Endothelial cell of umbilical vein (primary cell): Measurements from ENCODE around the gene DUSP2. TPM values are rescaled to one million over a fixed set of nuclear protein-coding genes. Genes with fewer than 3 reads are reported as not detected.

Experiments
- BruUV-seq: library from RNA; stranded (reverse); fragments of 400-500 nt; replicated peaks from 2 replicates; lab custom pipeline; 2021; lab: Mats Ljungman, UMichigan
- CTCF ChIA-PET: fragments of 300-600, 350-600 bp; sonication (Branson Sonifier 250); formaldehyde crosslinking; loops from one replicate; lab custom pipeline; 2021; ENCODE audit warnings: antibody characterized with exemption, inconsistent platforms; lab: Charles Lee
- POLR2A ChIA-PET: fragments of 300-600, 350-600 bp; sonication (Branson Sonifier 250); formaldehyde crosslinking; loops from one replicate; lab custom pipeline; 2021; ENCODE audit warnings: antibody characterized with exemption, inconsistent platforms; lab: Charles Lee
- DNase-seq: peaks from one replicate; pipeline ENCODE4 v3.0.0-alpha.2; 2011; ENCODE audit warnings: low read depth, low spot score
- FAIRE-seq: peaks from 2 replicates; lab custom pipeline; 2011; peaks lifted over from hg19 to GRCh38; lab: Jason Lieb, UNC
- H2AFZ ChIP-seq: 2 replicates; pipeline ENCODE4 v1.6.0; 2012; ENCODE audit warnings: low read depth, low read length, control low read depth, inconsistent platforms
- H3K27ac ChIP-seq: 2 replicates; pipeline ENCODE4 v1.5.1; 2011; ENCODE audit warnings: low read depth, mild to moderate bottlenecking, control low read depth, low read length, moderate library complexity; ENCODE audit not compliant: insufficient read depth
- H3K27me3 ChIP-seq, 2 experiments: 2 replicates each; pipeline versions ENCODE4 v1.6.0 to v1.6.1; 2011; ENCODE audit warnings: low read length in 2 of 2, mixed read lengths in 1 of 2; ENCODE audit not compliant: control insufficient read depth in 2 of 2, insufficient read depth in 2 of 2
- H3K36me3 ChIP-seq, 2 experiments: 2 replicates in 1 of 2; 3 replicates in 1 of 2; pipeline ENCODE4 v1.5.1; 2011; ENCODE audit warnings: low read length in 2 of 2, mild to moderate bottlenecking in 1 of 2, moderate library complexity in 1 of 2; ENCODE audit not compliant: control insufficient read depth in 2 of 2, insufficient read depth in 2 of 2; ENCODE audit errors: extremely low read depth in 1 of 2
- H3K4me1 ChIP-seq: 3 replicates; pipeline ENCODE4 v1.5.1; 2011; ENCODE audit warnings: mild to moderate bottlenecking, low read length; ENCODE audit not compliant: control insufficient read depth, insufficient read depth; ENCODE audit errors: extremely low read depth
- H3K4me2 ChIP-seq: 2 replicates; pipeline ENCODE4 v1.6.1; 2011; ENCODE audit warnings: low read length, control low read depth, mixed read lengths; ENCODE audit not compliant: insufficient read depth
- H3K4me3 ChIP-seq, 3 experiments: fragments of 200-600 bp in 1 of 3; sonication (generic), shearing (Covaris generic) in 1 of 3; replicated peaks in 1 of 3; 2 replicates each; pipeline ENCODE4 v1.5.1; 2011 to 2016; ENCODE audit warnings: control low read depth in 3 of 3, low read length in 3 of 3, mild to moderate bottlenecking in 2 of 3, inconsistent platforms in 1 of 3, low read depth in 1 of 3, moderate library complexity in 1 of 3; ENCODE audit not compliant: insufficient read depth in 1 of 3
- H3K79me2 ChIP-seq: 2 replicates; pipeline ENCODE4 v1.6.0; 2012; ENCODE audit warnings: low read length, inconsistent platforms; ENCODE audit not compliant: control insufficient read depth, insufficient read depth
- H3K9ac ChIP-seq: replicated peaks from 2 replicates; pipeline ENCODE3; 2011; ENCODE audit warnings: low read length, control low read depth; ENCODE audit not compliant: insufficient read depth; ENCODE audit errors: extremely low read depth
- H3K9me1 ChIP-seq: replicated peaks from 3 replicates; pipeline ENCODE4 v1.6.0; 2011; ENCODE audit warnings: mild to moderate bottlenecking, low read length; ENCODE audit not compliant: control insufficient read depth, insufficient read depth; ENCODE audit errors: extremely low read depth
- H3K9me3 ChIP-seq: replicated peaks from 2 replicates; pipeline ENCODE4 v1.5.1; 2012; ENCODE audit warnings: low read length, inconsistent platforms; ENCODE audit not compliant: control insufficient read depth, insufficient read depth
- H4K20me1 ChIP-seq: replicated peaks from 2 replicates; pipeline ENCODE3; 2011; ENCODE audit warnings: mild to moderate bottlenecking, low read length; ENCODE audit not compliant: control insufficient read depth, insufficient read depth; ENCODE audit errors: extremely low read depth
- GATA2 ChIP-seq: IDR thresholded peaks from 2 replicates; pipeline ENCODE4 v1.7.0; 2011; ENCODE audit warnings: low read depth, mild to moderate bottlenecking, moderate library complexity, mixed read lengths, low read length; ENCODE audit not compliant: insufficient read length, insufficient read depth
- JUN ChIP-seq: IDR thresholded peaks from 2 replicates; pipeline ENCODE4 v1.6.1; 2011; ENCODE audit warnings: borderline replicate concordance, low read depth; ENCODE audit not compliant: insufficient read length, insufficient read depth
- MYC ChIP-seq: IDR thresholded peaks from one replicate; pipeline ENCODE4 v1.6.1; 2011; ENCODE audit warnings: mild to moderate bottlenecking, low read depth, low read length
- POLR2A ChIP-seq: IDR thresholded peaks from 2 replicates; pipeline ENCODE4 v1.6.1; 2012; ENCODE audit warnings: low read depth, mild to moderate bottlenecking, control low read depth, low read length
- dilution Hi-C: fragments of 300-500 bp; cut with MboI; formaldehyde crosslinking; loops from one replicate; pipeline ENCODE4 v1.15.0; 2019; ENCODE audit warnings: low sequenced_read_pairs; ENCODE audit not compliant: extremely low pct_ligation_motif_present
- intact Hi-C: fragments of 100-400 bp; cut with micrococcal nuclease; formaldehyde crosslinking; loops from one replicate; pipeline ENCODE4 v1.10.0; 2022
- polyA plus RNA-seq, 4 experiments: library from polyadenylated mRNA; depleted of rRNA in 3 of 4; stranded (reverse) in 3 of 4; unstranded in 1 of 4; fragments of >200 nt; gene quantifications; 2 replicates each; pipeline versions ENCODE4 v1.2.1 to v1.2.3, GENCODE V29; 2011 to 2012; ENCODE audit warnings: missing spikeins in 1 of 4
- total RNA-seq: library from RNA; stranded (reverse); gene quantifications from 2 replicates; pipeline ENCODE4 v1.2.3, GENCODE V29; 2021
- TF ChIP-seq, protein P1 (sequence below), 2 donors: IDR thresholded peaks; 1 replicate in 1 of 2; 2 replicates in 1 of 2; pipeline ENCODE4 v1.5.1; 2011; ENCODE audit warnings: low read length in 2 of 2, mild to moderate bottlenecking in 2 of 2, moderate library complexity in 2 of 2, control low read depth in 1 of 2, inconsistent platforms in 1 of 2, low read depth in 1 of 2; ENCODE audit not compliant: insufficient read depth in 1 of 2; ENCODE audit errors: extremely low read depth in 1 of 2

DUSP2 gene
- total and polyA plus RNA-seq, 2 donors (not counting 3 experiments of a cell fraction or from before 2014, with no cell fraction given) = 0.33 TPM

DNA sequence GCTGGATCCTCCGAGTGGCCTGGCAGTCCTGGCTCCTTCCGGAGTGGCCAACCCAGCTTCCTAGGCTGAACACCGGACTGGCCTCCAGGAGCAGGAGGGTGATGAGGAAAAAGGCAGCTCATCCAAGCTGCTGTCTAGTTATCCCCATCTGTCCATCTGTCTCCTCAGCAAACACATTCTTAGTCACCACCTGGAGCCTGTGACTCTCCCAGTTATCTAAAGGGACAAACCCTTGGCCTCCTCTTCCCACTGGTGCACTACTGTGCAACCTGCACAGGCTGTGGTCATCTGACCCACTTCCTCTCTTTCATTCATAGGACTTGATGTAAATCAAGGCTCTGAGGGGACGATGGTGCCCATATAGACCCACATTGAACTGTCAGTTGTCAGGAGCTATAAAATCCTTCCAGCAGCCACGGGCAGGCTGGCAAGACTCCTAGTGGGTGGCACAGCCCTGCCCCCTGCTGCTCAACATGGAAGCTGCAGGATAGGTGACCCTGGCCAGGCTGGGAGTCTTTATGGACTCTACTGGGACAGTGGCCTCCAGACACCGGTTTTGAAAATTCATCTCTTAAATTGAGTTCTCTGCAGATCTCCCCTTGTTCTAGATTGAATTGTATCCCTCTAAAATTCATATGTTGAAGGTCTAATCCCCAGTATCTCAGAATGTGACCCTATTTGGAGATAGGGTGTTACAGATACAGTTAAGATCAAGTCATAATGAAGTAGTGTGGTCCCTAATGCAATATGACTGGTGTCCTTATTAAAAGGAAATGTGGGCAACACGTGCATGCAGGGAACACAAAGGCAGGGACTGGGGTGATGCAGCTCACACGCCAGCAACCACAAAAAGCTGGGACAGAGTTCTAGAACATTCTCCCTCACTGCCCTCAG, 29.3 kb upstream of the DUSP2 start:
- Histone ChIP-seq H3K4me2 (no peak overlapping the region), H3K9me1 (no peaks in the 10 kb centered on the region), H3K9ac (no peak overlapping the region), H3K27me3 (no peaks in the 10 kb centered on the region), H3K27ac (no peak overlapping the region), H2AFZ (no peak overlapping the region), H3K9me3 (no peaks in the 10 kb centered on the region), H3K79me2 (no peaks in the 10 kb centered on the region), H3K36me3 (no peaks in the 10 kb centered on the region), H3K4me1 (no peaks in the 10 kb centered on the region), H3K4me3 (no peak overlapping the region), H4K20me1 (no peaks in the 10 kb centered on the region)
- DNase-seq = peak; percentile 65
- no TSS peak for BruUV-seq
- TF ChIP-seq, protein P1, sequence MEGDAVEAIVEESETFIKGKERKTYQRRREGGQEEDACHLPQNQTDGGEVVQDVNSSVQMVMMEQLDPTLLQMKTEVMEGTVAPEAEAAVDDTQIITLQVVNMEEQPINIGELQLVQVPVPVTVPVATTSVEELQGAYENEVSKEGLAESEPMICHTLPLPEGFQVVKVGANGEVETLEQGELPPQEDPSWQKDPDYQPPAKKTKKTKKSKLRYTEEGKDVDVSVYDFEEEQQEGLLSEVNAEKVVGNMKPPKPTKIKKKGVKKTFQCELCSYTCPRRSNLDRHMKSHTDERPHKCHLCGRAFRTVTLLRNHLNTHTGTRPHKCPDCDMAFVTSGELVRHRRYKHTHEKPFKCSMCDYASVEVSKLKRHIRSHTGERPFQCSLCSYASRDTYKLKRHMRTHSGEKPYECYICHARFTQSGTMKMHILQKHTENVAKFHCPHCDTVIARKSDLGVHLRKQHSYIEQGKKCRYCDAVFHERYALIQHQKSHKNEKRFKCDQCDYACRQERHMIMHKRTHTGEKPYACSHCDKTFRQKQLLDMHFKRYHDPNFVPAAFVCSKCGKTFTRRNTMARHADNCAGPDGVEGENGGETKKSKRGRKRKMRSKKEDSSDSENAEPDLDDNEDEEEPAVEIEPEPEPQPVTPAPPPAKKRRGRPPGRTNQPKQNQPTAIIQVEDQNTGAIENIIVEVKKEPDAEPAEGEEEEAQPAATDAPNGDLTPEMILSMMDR (IDR thresholded peaks at IDR 0.05; ENCODE audit: extremely low read depth in 1 of 2, insufficient read depth in 1 of 2, low read depth in 1 of 2, low read length in 2 of 2) = peak; percentile 78 to 90
- TF ChIP-seq GATA2 (no peak), MYC (no peak)
- FAIRE-seq = peak; percentile 97
- ChIA-PET CTCF (interaction anchor here (0.6 to 3.5 kb wide), 47 partner anchors 8 to 335 kb away, joined by 3 to 208 read pairs (median 5); partner anchors contain the start of genes ADRA2B, ANKRD36C, ASTL and DUSP2), POLR2A (no interaction called here)
- intact Hi-C loops = loop anchor here (1.0 to 2.0 kb wide), 3 partner anchors 36 to 181 kb away; partner anchors contain the start of genes ADRA2B and ASTL
- dilution Hi-C loops = no loop called here

DNA sequence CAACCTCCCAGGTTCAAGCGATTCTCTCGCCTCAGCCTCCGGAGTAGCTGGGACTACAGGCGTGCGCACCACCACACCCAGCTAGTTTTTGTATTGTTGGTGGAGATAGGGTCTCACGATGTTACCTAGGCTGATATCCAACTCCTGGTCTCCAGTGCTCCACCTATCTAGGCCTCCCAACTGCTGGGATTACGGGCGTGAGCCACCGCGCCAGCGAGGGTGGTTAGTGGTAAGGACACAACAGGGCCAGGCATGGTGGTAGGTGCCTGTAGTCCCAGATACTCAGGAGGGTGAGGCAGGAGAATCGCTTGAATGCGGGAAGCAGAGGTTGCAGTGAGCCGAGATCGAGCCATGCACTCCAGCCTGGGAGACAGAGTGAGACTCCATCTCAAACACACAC, 26.6 kb upstream of the DUSP2 start:
- no peak for DNase-seq
- no peak for TF ChIP-seq POLR2A
- TF ChIP-seq JUN = no peak
- TF ChIP-seq, protein P1 (IDR thresholded peaks at IDR 0.05; ENCODE audit: extremely low read depth in 1 of 2, insufficient read depth in 1 of 2, low read depth in 1 of 2, low read length in 2 of 2) = no peak
- no peaks in the 10 kb centered on the region for H4K20me1 ChIP-seq
- no peak overlapping the region for H3K4me3 ChIP-seq
- H3K27me3 ChIP-seq = peaks cover 2 to 4% of the 10 kb centered on the region in 2 experiments
- no peaks in the 10 kb centered on the region for H3K9me1 ChIP-seq
- H3K36me3 ChIP-seq = no peaks in the 10 kb centered on the region
- H3K9me3 ChIP-seq = no peaks in the 10 kb centered on the region
- no peaks in the 10 kb centered on the region for H3K4me1 ChIP-seq
- no TSS peak for BruUV-seq
- POLR2A ChIA-PET = no interaction called here
- H2AFZ ChIP-seq = no peak overlapping the region
- intact Hi-C loops = no loop called here
- FAIRE-seq = no peak
- no peak overlapping the region for H3K9ac ChIP-seq
- no peak overlapping the region for H3K27ac ChIP-seq
- H3K79me2 ChIP-seq = no peaks in the 10 kb centered on the region
- dilution Hi-C loops = no loop called here
- no peak overlapping the region for H3K4me2 ChIP-seq
- CTCF ChIA-PET = no interaction called here
